H1 (cell line): ENCODE results near the gene RPS21. TPM values are rescaled to one million over a fixed set of nuclear protein-coding genes. Genes with fewer than 3 reads are reported as not detected.

ENCODE experiments used
- CTCF ChIA-PET: fragments of 300-600 bp; sonication (Branson Sonifier 250); formaldehyde crosslinking; loops from one replicate; lab custom pipeline; 2021; ENCODE audit not compliant: partially characterized antibody; lab: Charles Lee
- POLR2A ChIA-PET: fragments of 300-600 bp; sonication (Branson Sonifier 250); formaldehyde crosslinking; loops from one replicate; lab custom pipeline; 2021; ENCODE audit warnings: inconsistent platforms; ENCODE audit not compliant: partially characterized antibody; lab: Charles Lee
- DNase-seq, 2 experiments: peaks; one replicate each; pipeline versions ENCODE4 v3.0.0 to v3.0.0-alpha.2; 2010 to 2022; ENCODE audit warnings: low spot score in 2 of 2, low read depth in 1 of 2, mixed read lengths in 1 of 2
- FAIRE-seq: peaks from 2 replicates; lab custom pipeline; 2011; peaks lifted over from hg19 to GRCh38; lab: Jason Lieb, UNC
- H2AFZ ChIP-seq: 2 replicates; pipeline ENCODE4 v1.8.1; 2012; ENCODE audit warnings: low read length, inconsistent platforms
- H2AK5ac ChIP-seq: 2 replicates; pipeline ENCODE4 v1.6.1; 2013; ENCODE audit warnings: low read depth, low read length
- H2BK120ac ChIP-seq: replicated peaks from 2 replicates; pipeline ENCODE3; 2013; ENCODE audit warnings: low read depth, low read length, inconsistent platforms
- H2BK12ac ChIP-seq: 2 replicates; pipeline ENCODE4 v1.6.1; 2013; ENCODE audit warnings: low read depth, low read length
- H2BK15ac ChIP-seq: 2 replicates; pipeline ENCODE4 v1.6.1; 2013; ENCODE audit warnings: low read length
- H2BK20ac ChIP-seq: 2 replicates; pipeline ENCODE4 v1.6.1; 2013; ENCODE audit warnings: low read length
- H2BK5ac ChIP-seq: 2 replicates; pipeline ENCODE4 v1.6.1; 2013; ENCODE audit warnings: low read depth, low read length
- H3K14ac ChIP-seq: 2 replicates; pipeline ENCODE4 v1.6.1; 2013; ENCODE audit warnings: inconsistent platforms; ENCODE audit not compliant: insufficient read length
- H3K18ac ChIP-seq: 2 replicates; pipeline ENCODE4 v1.6.1; 2013; ENCODE audit warnings: low read length; ENCODE audit errors: extremely low read depth
- H3K23ac ChIP-seq: 2 replicates; pipeline ENCODE4 v1.6.1; 2013; ENCODE audit warnings: inconsistent platforms; ENCODE audit not compliant: insufficient read length
- H3K23me2 ChIP-seq: 2 replicates; pipeline ENCODE4 v1.6.1; 2013; ENCODE audit warnings: low read depth, low read length
- H3K27ac ChIP-seq: 2 replicates; pipeline ENCODE4 v1.6.1; 2011; ENCODE audit warnings: low read depth, low read length, inconsistent platforms
- H3K27me3 ChIP-seq, 4 experiments: replicated peaks in 1 of 4; 1 replicate in 1 of 4; 2 replicates in 3 of 4; pipeline versions ENCODE4 v1.6.1 to v1.8.1; 2011 to 2013; ENCODE audit warnings: low read length in 3 of 4, mild to moderate bottlenecking in 3 of 4, inconsistent platforms in 2 of 4, mixed read lengths in 2 of 4, moderate library complexity in 1 of 4; ENCODE audit not compliant: control insufficient read depth in 3 of 4, insufficient read depth in 3 of 4; ENCODE audit errors: extremely low read depth in 1 of 4
- H3K36me3 ChIP-seq, 4 experiments: 2 replicates each; pipeline versions ENCODE4 v1.6.1 to v1.8.1; 2011 to 2013; ENCODE audit warnings: mild to moderate bottlenecking in 4 of 4, low read length in 3 of 4, moderate library complexity in 2 of 4, control low read depth in 1 of 4, inconsistent platforms in 1 of 4; ENCODE audit not compliant: insufficient read depth in 4 of 4, control insufficient read depth in 2 of 4
- H3K4ac ChIP-seq: replicated peaks from 2 replicates; pipeline ENCODE3; 2013; ENCODE audit warnings: low read length, low read depth, mixed read lengths, inconsistent platforms; ENCODE audit not compliant: insufficient read length
- H3K4me1 ChIP-seq, 4 experiments: replicated peaks in 1 of 4; 1 replicate in 1 of 4; 2 replicates in 3 of 4; pipeline versions ENCODE4 v1.6.1 to v1.8.1; 2011 to 2013; ENCODE audit warnings: low read length in 3 of 4, inconsistent platforms in 2 of 4, mixed read lengths in 1 of 4; ENCODE audit not compliant: insufficient read depth in 4 of 4, control insufficient read depth in 3 of 4
- H3K4me2 ChIP-seq, 2 experiments: 2 replicates each; pipeline versions ENCODE4 v1.6.1 to v1.8.1; 2011 to 2013; ENCODE audit warnings: low read depth in 2 of 2, low read length in 2 of 2, control low read depth in 1 of 2, inconsistent platforms in 1 of 2, mild to moderate bottlenecking in 1 of 2; ENCODE audit not compliant: insufficient read depth in 1 of 2
- H3K4me3 ChIP-seq, 4 experiments: fragments of 200-600, 300-600 bp in 1 of 4; sonication (generic), shearing (Covaris generic), sonication (Bioruptor Twin) in 1 of 4; 2 replicates each; pipeline versions ENCODE4 v1.5.1 to v1.8.1; 2011 to 2016; ENCODE audit warnings: low read length in 4 of 4, low read depth in 3 of 4, control low read depth in 2 of 4, inconsistent platforms in 2 of 4, mild to moderate bottlenecking in 2 of 4, mixed read lengths in 1 of 4, moderate library complexity in 1 of 4; ENCODE audit not compliant: insufficient read depth in 2 of 4; ENCODE audit errors: extremely low read depth in 1 of 4
- H3K56ac ChIP-seq: replicated peaks from 2 replicates; pipeline ENCODE3; 2013; ENCODE audit warnings: low read depth, mild to moderate bottlenecking, mixed read lengths, low read length, inconsistent platforms; ENCODE audit not compliant: insufficient read length
- H3K79me1 ChIP-seq: 2 replicates; pipeline ENCODE4 v1.6.1; 2013; ENCODE audit warnings: low read depth, low read length, control low read depth
- H3K79me2 ChIP-seq, 2 experiments: 2 replicates each; pipeline versions ENCODE4 v1.6.1 to v1.8.1; 2012 to 2013; ENCODE audit warnings: low read length in 2 of 2, mild to moderate bottlenecking in 2 of 2, inconsistent platforms in 1 of 2; ENCODE audit not compliant: insufficient read depth in 2 of 2, control insufficient read depth in 1 of 2
- H3K9ac ChIP-seq, 4 experiments: replicated peaks in 1 of 4; 1 replicate in 1 of 4; 2 replicates in 3 of 4; pipeline versions ENCODE4 v1.6.1 to v1.8.1; 2011 to 2013; ENCODE audit warnings: low read depth in 3 of 4, low read length in 3 of 4, control low read depth in 2 of 4, mild to moderate bottlenecking in 2 of 4, moderate library complexity in 2 of 4, inconsistent platforms in 1 of 4; ENCODE audit errors: extremely low read depth in 1 of 4
- H3K9me3 ChIP-seq, 2 experiments: 2 replicates each; pipeline versions ENCODE4 v1.6.1 to v1.8.1; 2012 to 2013; ENCODE audit warnings: mild to moderate bottlenecking in 2 of 2, moderate library complexity in 2 of 2, control low read depth in 1 of 2, inconsistent platforms in 1 of 2, low read depth in 1 of 2, low read length in 1 of 2, mixed read lengths in 1 of 2; ENCODE audit not compliant: insufficient read depth in 2 of 2
- H4K20me1 ChIP-seq, 2 experiments: replicated peaks in 1 of 2; 2 replicates each; pipeline versions ENCODE3 to v1.8.1; 2011 to 2013; ENCODE audit warnings: inconsistent platforms in 2 of 2, low read length in 2 of 2, mild to moderate bottlenecking in 1 of 2; ENCODE audit not compliant: insufficient read depth in 2 of 2, control insufficient read depth in 1 of 2
- H4K5ac ChIP-seq: 2 replicates; pipeline ENCODE4 v1.6.1; 2013; ENCODE audit warnings: low read length, low read depth, mixed read lengths, inconsistent platforms; ENCODE audit not compliant: insufficient read length
- H4K8ac ChIP-seq: 2 replicates; pipeline ENCODE4 v1.8.0; 2013; ENCODE audit warnings: mild to moderate bottlenecking, moderate library complexity, low read length, inconsistent platforms; ENCODE audit not compliant: insufficient read depth; ENCODE audit errors: extremely low read depth
- H4K91ac ChIP-seq: replicated peaks from 2 replicates; pipeline ENCODE3; 2013; ENCODE audit warnings: low read length, mixed read lengths, inconsistent platforms; ENCODE audit not compliant: insufficient read length
- BCL11A ChIP-seq, 2 experiments: IDR thresholded peaks; one replicate each; pipeline ENCODE4 v1.6.1; 2011; ENCODE audit warnings: low read depth in 2 of 2, low read length in 2 of 2, mild to moderate bottlenecking in 2 of 2
- CBX5 ChIP-seq: fragments of 300-800, 300-1000 bp; sonication (generic); IDR thresholded peaks from 2 replicates; pipeline ENCODE4 v1.7.1; 2016; ENCODE audit warnings: antibody characterized with exemption, low read length, low read depth
- CHD2 ChIP-seq: IDR thresholded peaks from 2 replicates; pipeline ENCODE4 v1.6.1; 2012; ENCODE audit warnings: low read length, improper control_type of control experiment
- CREB1 ChIP-seq: IDR thresholded peaks from 2 replicates; pipeline ENCODE4 v1.6.1; 2012; ENCODE audit warnings: inconsistent platforms
- EP300 ChIP-seq, 2 experiments: IDR thresholded peaks; 1 replicate in 1 of 2; 2 replicates in 1 of 2; pipeline ENCODE4 v1.6.1; 2011 to 2012; ENCODE audit warnings: low read depth in 2 of 2, low read length in 2 of 2, mild to moderate bottlenecking in 2 of 2, borderline replicate concordance in 1 of 2, inconsistent platforms in 1 of 2, moderate library complexity in 1 of 2
- EZH2 ChIP-seq: fragments of 200-600 bp; sonication (generic); IDR thresholded peaks from 2 replicates; pipeline ENCODE4 v1.7.1; 2012; ENCODE audit warnings: low read depth, mild to moderate bottlenecking, moderate library complexity, low read length, inconsistent platforms; ENCODE audit not compliant: severe bottlenecking
- FOSL1 ChIP-seq: IDR thresholded peaks from 2 replicates; pipeline ENCODE4 v1.6.1; 2011; ENCODE audit warnings: mild to moderate bottlenecking, low read depth, low read length, moderate library complexity; ENCODE audit not compliant: insufficient read depth
- JUND ChIP-seq: IDR thresholded peaks from 2 replicates; pipeline ENCODE4 v1.6.1; 2011; ENCODE audit warnings: mild to moderate bottlenecking, improper control_type of control experiment, low read length
- KDM1A ChIP-seq: fragments of 200-600, 300-600 bp; sonication (generic); IDR thresholded peaks from 2 replicates; pipeline ENCODE4 v1.7.1; 2016; ENCODE audit warnings: mild to moderate bottlenecking, low read length, borderline replicate concordance
- PHF8 ChIP-seq: fragments of 200-600 bp; sonication (generic); conservative IDR thresholded peaks from 2 replicates; pipeline ENCODE4 v1.7.1; 2012; ENCODE audit warnings: low read depth, mild to moderate bottlenecking, inconsistent platforms, low read length, moderate library complexity
- RAD21 ChIP-seq, 2 experiments: IDR thresholded peaks in 1 of 2; conservative IDR thresholded peaks in 1 of 2; 2 replicates each; pipeline ENCODE4 v1.6.1; 2011; ENCODE audit warnings: low read depth in 2 of 2, low read length in 2 of 2, improper control_type of control experiment in 1 of 2, inconsistent platforms in 1 of 2, mild to moderate bottlenecking in 1 of 2, moderate library complexity in 1 of 2
- SP1 ChIP-seq: IDR thresholded peaks from 2 replicates; pipeline ENCODE4 v1.6.1; 2011; ENCODE audit warnings: low read depth, low read length
- TAF7 ChIP-seq: optimal IDR thresholded peaks from 2 replicates; pipeline ENCODE3; 2011; ENCODE audit warnings: low read depth, mild to moderate bottlenecking, inconsistent platforms, low read length, moderate library complexity, borderline replicate concordance
- YY1 ChIP-seq: IDR thresholded peaks from 2 replicates; pipeline ENCODE4 v1.6.1; 2011; ENCODE audit warnings: low read depth, mild to moderate bottlenecking, low read length
- WGBS, 2 experiments: shearing (Covaris generic) in 1 of 2; methylation state at CpG; one replicate each; pipeline versions ENCODE4 v1.1.6 to v1.1.7; 2013 to 2015; ENCODE audit warnings: low lambda C conversion rate in 2 of 2, mixed read lengths in 2 of 2, inconsistent platforms in 1 of 2, low coverage in 1 of 2, missing lambda C conversion rate in 1 of 2; ENCODE audit not compliant: insufficient replicate concordance in 2 of 2, insufficient coverage in 1 of 2, insufficient read length in 1 of 2; ENCODE audit errors: extremely low coverage in 1 of 2, missing lambda C conversion rate in 1 of 2; 5-methylcytosine and 5-hydroxymethylcytosine counted together
- polyA plus RNA-seq, 7 experiments: library from polyadenylated mRNA; depleted of rRNA in 3 of 7; stranded (reverse) in 5 of 7; unstranded in 2 of 7; fragments of >200 nt in 5 of 7; fragments of 200-250 nt in 2 of 7; gene quantifications; 1 replicate in 5 of 7; 2 replicates in 1 of 7; 4 replicates in 1 of 7; pipeline versions ENCODE4 v1.2.1 to v1.2.3, GENCODE V29; 2011 to 2013; ENCODE audit warnings: missing spikeins in 2 of 7, mixed read lengths in 2 of 7
- total RNA-seq: library from RNA; stranded (reverse); fragmentation: NEBNext Ultra II Directional; extraction: Animal tissue kit (Norgen Biotek cat#: 25700); gene quantifications from 2 replicates; pipeline ENCODE4 v1.2.1, GENCODE V29; 2021

The RPS21 gene
- total and polyA plus RNA-seq, 2 of the 8 experiments (the other 6 are each of a cell fraction or from before 2014, with no cell fraction given): 1,787 to 7,219 TPM

DNA sequence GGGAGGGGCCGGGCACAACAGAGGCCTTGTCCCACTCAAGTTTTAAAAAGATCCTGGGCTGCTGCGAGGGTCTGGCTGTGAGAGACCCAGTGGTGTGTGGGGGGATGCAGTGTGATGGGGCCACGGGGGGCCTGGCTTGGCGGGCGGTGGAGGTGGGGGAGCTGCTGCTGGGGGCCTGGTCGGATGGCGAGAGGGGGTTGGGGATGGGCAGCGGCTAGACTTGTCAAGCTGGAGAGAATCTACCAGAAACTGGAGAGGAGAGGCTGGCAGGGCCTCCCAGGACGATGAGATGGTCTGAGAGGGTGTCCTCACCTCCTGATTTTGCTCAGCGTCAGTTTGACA lies 5.1 kb downstream of the RPS21 start:
- no peak for DNase-seq
- H2AFZ ChIP-seq: no peak overlapping the region
- CTCF ChIA-PET: interaction anchor here (1.3 to 9.6 kb wide), 5 partner anchors 9 to 46 kb away, joined by 3 to 103 read pairs (median 4); partner anchors contain the start of gene CABLES2
- peaks cover 0 to 8% (median 2%) of the 10 kb centered on the region in 4 experiments; a peak in 5 of 7 replicates for H3K4me1 ChIP-seq
- H3K79me2 ChIP-seq: peaks cover 4 to 19% of the 10 kb centered on the region in 2 experiments; a peak in 3 of 4 replicates
- H2BK120ac ChIP-seq: no peak overlapping the region
- H2BK15ac ChIP-seq: no peak overlapping the region
- H3K9me3 ChIP-seq: no peaks in the 10 kb centered on the region
- no peak overlapping the region for H2BK12ac ChIP-seq
- no peak overlapping the region for H3K56ac ChIP-seq
- H3K36me3 ChIP-seq: peaks cover 18 to 24% (median 21%) of the 10 kb centered on the region in 4 experiments
- H3K27me3 ChIP-seq: no peaks in the 10 kb centered on the region
- peaks cover 6% of the 10 kb centered on the region; the same call in 1 of the 2 replicates for H3K23me2 ChIP-seq
- H3K4me2 ChIP-seq: no peak overlapping the region
- H3K79me1 ChIP-seq: peaks cover 10% of the 10 kb centered on the region
- H4K20me1 ChIP-seq: peaks cover 8 to 21% of the 10 kb centered on the region in 2 experiments
- no peak overlapping the region for H3K4ac ChIP-seq
- H3K18ac ChIP-seq: no peak overlapping the region
- WGBS, 2 experiments: 98% methylated on average over 10 of the region's 10 CpGs; no CpG with 5 or more reads in 1 of the 2 experiments
- H3K4me3 ChIP-seq: no peak overlapping the region
- no peak overlapping the region for H3K23ac ChIP-seq
- no peak overlapping the region for H2AK5ac ChIP-seq
- H3K9ac ChIP-seq: no peak overlapping the region
- H3K27ac ChIP-seq: no peak overlapping the region
- H2BK5ac ChIP-seq: no peak overlapping the region
- H3K14ac ChIP-seq: no peak overlapping the region
- no peak overlapping the region for H2BK20ac ChIP-seq
- FAIRE-seq: no peak
- no peak overlapping the region for H4K91ac ChIP-seq
- H4K5ac ChIP-seq: no peak overlapping the region
- POLR2A ChIA-PET: interaction anchor here (2.7 to 9.0 kb wide), 5 partner anchors 10 to 84 kb away, joined by 13 to 176 read pairs (median 96); partner anchors contain the start of genes ADRM1 and LAMA5
- no peak overlapping the region for H4K8ac ChIP-seq
- TF ChIP-seq BCL11A (IDR thresholded peaks at IDR 0.05; ENCODE audit: low read depth in 2 of 2, low read length in 2 of 2): no peak
- TF ChIP-seq CBX5: no peak
- no peak for TF ChIP-seq JUND
- no peak for TF ChIP-seq FOSL1
- no peak for TF ChIP-seq RAD21 (IDR thresholded peaks at IDR 0.05 in 1 of 2, conservative IDR thresholded peaks at IDR 0.05 in 1 of 2; ENCODE audit: low read depth in 2 of 2, low read length in 2 of 2)
- no peak for TF ChIP-seq EZH2
- TF ChIP-seq YY1: no peak
- no peak for TF ChIP-seq PHF8
- no peak for TF ChIP-seq KDM1A
- no peak for TF ChIP-seq SP1
- no peak for TF ChIP-seq CREB1
- TF ChIP-seq TAF7: no peak
- no peak for TF ChIP-seq EP300 (IDR thresholded peaks at IDR 0.05; ENCODE audit: borderline replicate concordance in 1 of 2, low read depth in 2 of 2, low read length in 2 of 2)
- no peak for TF ChIP-seq CHD2
